ENCODE data around the gene HDHD5.
A peak's percentile ranks its signal among the peaks of the same experiment; 100 is the strongest.

HDHD5 gene

GRCh38 chr22:17159504-17159951 is 451 bp upstream of the HDHD5 start:
- TF ChIP-seq CTCF (conservative IDR thresholded peaks at IDR 0.05; ENCODE audit: low read depth, low read length), result no peak
- H3K4me2 ChIP-seq, result peak overlapping the region; percentile 54
- 0 out of 2 replicates have a peak, but pooled peaks cover under 1% of the 10 kb centered on the region for H3K27me3 ChIP-seq (ENCODE audit: insufficient read depth, low read depth)
- peak overlapping the region; percentile 92 for H2AFZ ChIP-seq (ENCODE audit: low read depth)
- peaks cover 33% of the 10 kb centered on the region for H3K79me2 ChIP-seq (ENCODE audit: insufficient read depth, low read depth)
- H4K20me1 ChIP-seq (ENCODE audit: insufficient read depth), result no peaks in the 10 kb centered on the region
- peak overlapping the region; percentile 87; the same call in 1 of the 2 replicates for H3K9ac ChIP-seq
- H3K36me3 ChIP-seq (ENCODE audit: insufficient read depth), result no peaks in the 10 kb centered on the region
- H3K27ac ChIP-seq, result no peak overlapping the region
- no peak overlapping the region for H3K4me3 ChIP-seq (IDR thresholded peaks at IDR 0.05; ENCODE audit: insufficient read depth, low read depth, low read length)
- H3K4me1 ChIP-seq (ENCODE audit: low read depth, poor library complexity, severe bottlenecking), result peaks cover 22% of the 10 kb centered on the region

GRCh38 chr22:17158176-17158567 is 905 bp downstream of the HDHD5 start:
- Histone ChIP-seq H3K27me3 (ENCODE audit: insufficient read depth, low read depth) (no peaks in the 10 kb centered on the region), H3K36me3 (ENCODE audit: insufficient read depth) (no peaks in the 10 kb centered on the region), H3K79me2 (ENCODE audit: insufficient read depth, low read depth) (peaks cover 39% of the 10 kb centered on the region), H3K4me3 (IDR thresholded peaks at IDR 0.05; ENCODE audit: insufficient read depth, low read depth, low read length) (no peak overlapping the region), H4K20me1 (ENCODE audit: insufficient read depth) (no peaks in the 10 kb centered on the region), H3K4me1 (ENCODE audit: low read depth, poor library complexity, severe bottlenecking) (peaks cover 22% of the 10 kb centered on the region), H3K27ac (peak overlapping the region; percentile 78; the same call in 1 of the 2 replicates), H2AFZ (ENCODE audit: low read depth) (peak overlapping the region; percentile 92), H3K4me2 (peak overlapping the region; percentile 73), H3K9ac (peak overlapping the region; percentile 87; the same call in 1 of the 2 replicates)
- no peak for TF ChIP-seq CTCF (conservative IDR thresholded peaks at IDR 0.05; ENCODE audit: low read depth, low read length)

GRCh38 chr22:17157714-17158113 is 1.4 kb downstream of the HDHD5 start:
- H3K9ac ChIP-seq, result no peak overlapping the region; the same call in 1 of the 2 replicates
- peak overlapping the region; percentile 73 for H3K4me2 ChIP-seq
- no peaks in the 10 kb centered on the region for H3K27me3 ChIP-seq (ENCODE audit: insufficient read depth, low read depth)
- no peaks in the 10 kb centered on the region for H3K36me3 ChIP-seq (ENCODE audit: insufficient read depth)
- no peak overlapping the region; the same call in 1 of the 2 replicates for H3K27ac ChIP-seq
- H2AFZ ChIP-seq (ENCODE audit: low read depth), result no peak overlapping the region
- H4K20me1 ChIP-seq (ENCODE audit: insufficient read depth), result no peaks in the 10 kb centered on the region
- H3K4me3 ChIP-seq (IDR thresholded peaks at IDR 0.05; ENCODE audit: insufficient read depth, low read depth, low read length), result no peak overlapping the region
- H3K79me2 ChIP-seq (ENCODE audit: insufficient read depth, low read depth), result peaks cover 42% of the 10 kb centered on the region
- H3K4me1 ChIP-seq (ENCODE audit: low read depth, poor library complexity, severe bottlenecking), result peaks cover 22% of the 10 kb centered on the region
- TF ChIP-seq CTCF (conservative IDR thresholded peaks at IDR 0.05; ENCODE audit: low read depth, low read length), result no peak

DNA sequence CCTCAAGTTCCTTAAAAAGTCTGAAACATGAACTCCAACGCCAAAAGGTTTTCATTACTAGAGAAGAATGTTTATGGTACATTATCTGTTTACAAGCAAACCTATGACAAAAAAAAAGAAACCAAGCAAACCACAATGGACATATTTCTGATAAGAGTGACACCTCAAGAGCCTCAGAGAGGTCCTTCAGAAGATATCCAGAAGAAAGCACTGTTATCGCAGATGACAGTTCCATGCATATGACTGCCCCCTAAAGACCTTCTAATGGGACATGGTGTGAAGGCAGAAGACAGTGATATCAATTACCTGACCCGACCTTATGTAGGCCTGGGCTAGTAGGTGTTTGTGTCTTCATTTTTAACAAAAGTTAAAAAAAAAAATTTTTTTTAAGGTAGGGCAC is 3.1 kb downstream of the HDHD5 start:
- Histone ChIP-seq H3K27ac (no peak overlapping the region), H3K27me3 (ENCODE audit: insufficient read depth, low read depth) (no peaks in the 10 kb centered on the region), H4K20me1 (ENCODE audit: insufficient read depth) (no peaks in the 10 kb centered on the region), H3K4me1 (ENCODE audit: low read depth, poor library complexity, severe bottlenecking) (peaks cover 22% of the 10 kb centered on the region), H2AFZ (ENCODE audit: low read depth) (no peak overlapping the region), H3K9ac (no peak overlapping the region), H3K79me2 (ENCODE audit: insufficient read depth, low read depth) (peaks cover 53% of the 10 kb centered on the region), H3K36me3 (ENCODE audit: insufficient read depth) (no peaks in the 10 kb centered on the region), H3K4me2 (no peak overlapping the region), H3K4me3 (IDR thresholded peaks at IDR 0.05; ENCODE audit: insufficient read depth, low read depth, low read length) (no peak overlapping the region)
- no peak for TF ChIP-seq CTCF (conservative IDR thresholded peaks at IDR 0.05; ENCODE audit: low read depth, low read length)

Data from KMS-11 (cell line).